CD4-positive, alpha-beta T cell treated with Interleukin-2 at 100 ng/mL for 4 hours (primary cell): ENCODE data around the gene ABHD16B.

Source experiments
- DNase-seq: peaks from one replicate; pipeline ENCODE4 v3.0.0-alpha.2; 2020; ENCODE audit warnings: low spot score

Gene ABHD16B

GRCh38 chr20:63861365-63861934, at the start of gene ABHD16B:
Gene ABHD16B, plus strand, starts transcription at chr20:63861498. Its CDS starts 43 bp downstream, at chr20:63861541.
- no peak for DNase-seq

- DNase-seq: no peak
Measured at GRCh38 chr20:63814891-63815614, 46.2 kb upstream of the ABHD16B start.

- no peak for DNase-seq
Measured at GRCh38 chr20:63815615-63816253, 45.6 kb upstream of the ABHD16B start.

- DNase-seq: peak; percentile 18
Measured at GRCh38 chr20:63819224-63819921, 41.9 kb upstream of the ABHD16B start.

- no peak for DNase-seq
Measured at GRCh38 chr20:63821811-63822210, 39.5 kb upstream of the ABHD16B start.

GRCh38 chr20:63822276-63822696, 39.0 kb upstream of the ABHD16B start:
- no peak for DNase-seq

GRCh38 chr20:63823691-63824311, 37.5 kb upstream of the ABHD16B start:
- no peak for DNase-seq

- DNase-seq: no peak
Measured at GRCh38 chr20:63825331-63826118, 35.8 kb upstream of the ABHD16B start.

GRCh38 chr20:63826753-63827152, 34.5 kb upstream of the ABHD16B start:
- no peak for DNase-seq

- DNase-seq: no peak
Measured at GRCh38 chr20:63828124-63828523, 33.2 kb upstream of the ABHD16B start.

- DNase-seq: no peak
Measured at GRCh38 chr20:63828545-63828944, 32.8 kb upstream of the ABHD16B start.

GRCh38 chr20:63828951-63829350, 32.3 kb upstream of the ABHD16B start:
- DNase-seq: no peak

- DNase-seq: no peak
Measured at GRCh38 chr20:63829603-63829944, 31.7 kb upstream of the ABHD16B start.

GRCh38 chr20:63829945-63830835, 31.1 kb upstream of the ABHD16B start:
- DNase-seq: no peak

- DNase-seq: no peak
Measured at GRCh38 chr20:63830841-63831588, 30.3 kb upstream of the ABHD16B start, which contains the start of gene ZBTB46. Gene ZBTB46, minus strand, starts transcription at chr20:63831264. Its CDS starts 40,507 bp downstream, at chr20:63790757.

GRCh38 chr20:63831646-63831992, 29.7 kb upstream of the ABHD16B start:
- no peak for DNase-seq

- DNase-seq: no peak
Measured at GRCh38 chr20:63831993-63832686, 29.2 kb upstream of the ABHD16B start.

- DNase-seq: no peak
Measured at GRCh38 chr20:63833776-63834490, 27.4 kb upstream of the ABHD16B start.
